LNCAP (cell line): ENCODE measurements around the gene ZMYND12.

Experiments
- TF ChIP-seq, protein P1 (sequence below): fragments of 450-650 bp; IDR thresholded peaks from 2 replicates; pipeline ENCODE4 v1.5.1; 2017; ENCODE audit warnings: mild to moderate bottlenecking

Gene ZMYND12

DNA sequence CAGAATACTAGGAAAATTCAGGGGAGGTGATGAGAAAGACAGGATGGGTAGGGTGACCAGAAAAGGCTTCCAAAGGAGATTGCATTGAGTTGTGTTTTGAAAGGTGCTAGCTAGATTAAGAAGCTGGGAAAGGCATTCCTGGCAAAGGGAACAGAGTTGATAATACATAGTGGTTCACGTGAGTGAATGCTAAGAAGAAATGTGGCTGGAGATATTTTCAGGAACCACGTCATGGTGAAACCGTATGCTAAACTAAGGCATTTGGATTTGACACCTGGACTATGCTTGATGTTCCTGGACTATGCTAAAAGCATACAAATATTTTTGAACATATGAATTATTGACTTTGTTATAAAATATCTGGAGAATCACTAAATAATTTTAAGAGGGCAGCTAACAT is 22.0 kb upstream of the ZMYND12 start:
- TF ChIP-seq, protein P1, sequence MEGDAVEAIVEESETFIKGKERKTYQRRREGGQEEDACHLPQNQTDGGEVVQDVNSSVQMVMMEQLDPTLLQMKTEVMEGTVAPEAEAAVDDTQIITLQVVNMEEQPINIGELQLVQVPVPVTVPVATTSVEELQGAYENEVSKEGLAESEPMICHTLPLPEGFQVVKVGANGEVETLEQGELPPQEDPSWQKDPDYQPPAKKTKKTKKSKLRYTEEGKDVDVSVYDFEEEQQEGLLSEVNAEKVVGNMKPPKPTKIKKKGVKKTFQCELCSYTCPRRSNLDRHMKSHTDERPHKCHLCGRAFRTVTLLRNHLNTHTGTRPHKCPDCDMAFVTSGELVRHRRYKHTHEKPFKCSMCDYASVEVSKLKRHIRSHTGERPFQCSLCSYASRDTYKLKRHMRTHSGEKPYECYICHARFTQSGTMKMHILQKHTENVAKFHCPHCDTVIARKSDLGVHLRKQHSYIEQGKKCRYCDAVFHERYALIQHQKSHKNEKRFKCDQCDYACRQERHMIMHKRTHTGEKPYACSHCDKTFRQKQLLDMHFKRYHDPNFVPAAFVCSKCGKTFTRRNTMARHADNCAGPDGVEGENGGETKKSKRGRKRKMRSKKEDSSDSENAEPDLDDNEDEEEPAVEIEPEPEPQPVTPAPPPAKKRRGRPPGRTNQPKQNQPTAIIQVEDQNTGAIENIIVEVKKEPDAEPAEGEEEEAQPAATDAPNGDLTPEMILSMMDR = no peak

DNA sequence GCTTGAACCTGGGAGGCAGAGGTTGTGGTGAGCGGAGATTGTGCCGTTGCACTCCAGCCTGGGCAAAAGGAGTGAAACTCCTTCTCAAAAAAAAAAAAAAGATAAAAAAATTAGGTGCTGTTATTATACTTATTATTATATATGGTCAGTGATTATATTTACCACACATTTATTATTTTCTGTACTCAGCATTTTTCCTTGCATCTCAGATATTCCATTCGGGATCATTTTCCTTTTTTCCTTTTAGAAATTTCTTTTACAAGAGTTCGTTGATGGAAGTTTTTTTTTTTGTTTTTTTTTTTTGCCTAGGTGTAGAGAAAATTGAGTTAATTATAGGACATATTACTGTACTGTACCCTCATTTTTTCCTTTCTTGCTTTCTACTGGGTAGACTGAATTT is 20.8 kb upstream of the ZMYND12 start:
- TF ChIP-seq, protein P1 = no peak

DNA sequence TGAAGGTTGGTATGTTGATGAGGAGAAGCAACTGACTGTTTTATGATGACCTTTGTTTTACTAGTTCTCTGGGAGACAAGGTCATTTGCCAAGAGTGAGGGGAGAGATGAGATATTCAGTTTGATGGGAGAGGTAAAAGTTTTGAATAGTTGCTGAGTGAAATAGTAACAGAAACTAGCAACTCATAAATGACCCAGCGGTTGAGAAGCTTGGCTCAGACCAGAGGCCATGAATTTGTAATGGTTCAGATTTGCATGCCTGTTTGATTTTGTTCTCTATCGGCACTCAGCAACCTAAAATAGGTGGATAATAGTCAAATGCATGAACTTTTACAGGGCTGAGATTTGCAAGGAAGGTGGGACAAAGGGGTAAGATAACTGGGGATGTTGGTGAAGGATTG is 13.9 kb upstream of the ZMYND12 start:
- TF ChIP-seq, protein P1 = no peak

DNA sequence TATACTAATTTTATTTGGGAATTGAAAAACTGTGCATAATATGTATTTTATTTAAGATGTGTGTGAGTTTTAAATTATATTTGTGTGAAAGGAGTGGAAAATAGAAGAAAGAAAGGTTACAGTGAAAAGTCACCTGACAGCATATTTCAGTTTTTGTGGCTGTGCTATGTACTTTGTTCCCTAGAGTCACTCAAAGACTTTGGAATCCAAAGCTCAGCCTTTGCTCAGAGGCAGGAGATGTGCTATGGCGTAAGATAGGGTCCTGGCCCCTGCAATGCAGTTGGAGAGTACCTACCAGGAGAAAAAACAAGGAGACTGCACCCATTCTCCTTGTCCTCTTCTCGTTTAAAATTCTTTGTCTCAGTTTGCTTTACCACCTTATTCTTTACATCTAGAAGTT is 10.2 kb upstream of the ZMYND12 start:
- TF ChIP-seq, protein P1 = no peak

DNA sequence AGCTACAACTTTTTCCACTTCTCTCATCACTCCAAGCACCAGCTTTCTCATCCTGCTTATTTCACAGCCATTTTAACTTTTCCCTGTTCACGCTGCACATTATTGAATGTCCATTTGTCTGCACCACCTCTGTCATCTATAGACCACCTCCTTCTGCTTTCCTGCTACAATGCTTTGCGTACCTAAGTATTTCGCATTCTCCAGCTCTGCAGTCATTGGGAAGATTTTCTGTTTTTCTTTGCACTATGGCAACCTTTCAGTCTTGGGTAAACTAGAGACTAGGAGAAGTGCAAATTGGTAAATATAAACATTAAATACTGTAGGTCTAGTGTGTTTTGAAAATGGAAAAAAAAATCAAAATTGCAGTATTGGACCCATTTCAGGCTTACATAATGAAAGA is 8.1 kb upstream of the ZMYND12 start:
- TF ChIP-seq, protein P1 = no peak

DNA sequence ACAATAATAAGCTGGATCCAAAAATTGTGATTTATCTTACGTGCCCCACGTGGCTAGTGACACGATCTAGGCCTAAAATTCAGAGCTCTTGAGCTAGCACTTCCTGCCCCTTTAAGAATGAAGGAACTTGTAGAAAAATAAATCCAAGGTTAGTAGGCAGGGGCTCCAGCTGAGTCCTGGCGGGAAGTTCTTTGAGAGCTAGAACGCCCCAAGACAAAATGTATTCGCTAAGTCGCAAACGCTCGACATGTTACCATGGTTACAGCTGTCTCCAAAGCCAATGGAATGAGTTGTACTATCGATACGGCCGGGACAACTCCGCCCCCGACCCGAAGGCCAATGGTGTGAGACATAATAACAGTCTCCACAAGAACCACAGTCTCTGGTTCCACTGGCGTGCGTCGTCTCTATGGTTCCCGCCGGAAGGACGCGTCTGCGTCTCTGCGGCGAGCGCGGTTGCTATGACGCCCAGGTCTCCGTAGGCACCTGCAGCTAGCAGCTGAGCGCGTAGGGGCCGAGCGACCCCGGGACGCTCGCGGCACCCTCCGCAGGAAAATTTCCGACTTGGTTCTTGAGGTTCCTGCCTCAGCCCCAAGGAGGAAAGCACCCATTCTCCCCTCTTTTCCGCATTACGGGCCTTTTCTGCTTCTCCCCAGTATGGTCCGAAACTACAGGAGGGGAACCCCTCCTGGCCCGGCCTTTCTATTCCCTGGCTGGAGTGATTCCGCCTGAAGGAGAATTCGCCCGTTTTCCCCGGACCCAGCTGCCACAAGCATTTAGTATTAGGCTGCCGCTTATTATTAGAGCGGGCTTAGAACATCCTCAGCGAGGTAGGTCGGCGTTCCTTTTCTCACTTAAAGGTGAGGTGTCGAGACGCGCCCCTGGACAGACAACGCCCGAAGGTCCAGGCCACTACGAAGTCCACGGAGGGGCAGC is 7.3 kb upstream of the ZMYND12 start, which contains the start of gene CCDC30:
Gene CCDC30, plus strand, starts transcription at position 459 of the 936 bp plus-strand sequence. CDS start 17,266 bp downstream, outside the sequence.
- TF ChIP-seq, protein P1 = no peak

DNA sequence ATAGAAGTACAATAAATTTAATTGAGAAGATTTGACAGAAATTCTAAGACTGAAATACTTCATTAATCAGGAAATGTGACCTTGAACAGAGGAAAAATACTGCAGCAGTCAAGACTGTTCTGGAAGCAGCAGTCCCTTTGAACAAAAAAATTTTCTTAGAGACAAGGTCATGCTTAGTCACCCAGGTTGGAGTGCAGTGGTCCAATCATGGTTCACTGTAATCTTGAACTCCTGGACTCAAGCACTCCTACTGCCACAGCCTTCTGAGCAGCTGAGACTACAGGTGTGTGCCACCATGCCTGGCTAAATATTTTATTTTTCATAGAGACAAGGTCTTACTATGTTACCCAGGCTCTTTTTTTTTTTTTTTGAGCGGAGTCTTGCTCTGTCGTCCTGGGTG is 5.4 kb upstream of the ZMYND12 start:
- TF ChIP-seq, protein P1 = no peak
